ENCODE data around the gene ING3. TPM values are rescaled to one million over a fixed set of nuclear protein-coding genes. Genes with fewer than 3 reads are reported as not detected.

The ING3 gene
- total RNA-seq, 2 experiments from 2014 or later = 12.5 to 22.2 TPM

GRCh38 chr7:121015560-121015959 lies 65.0 kb downstream of the ING3 start:
- BruUV-seq (replicated peaks) = no TSS peak
- POLR2A ChIA-PET = interaction anchor here (0.9 kb wide), 1 partner anchor 117 kb away, joined by 3 read pairs; no protein-coding TSS in a partner anchor

GRCh38 chr7:121016966-121017365 lies 66.4 kb downstream of the ING3 start:
- no peaks in the 10 kb centered on the region for H3K9me3 ChIP-seq (ENCODE audit: low read length)
- POLR2A ChIA-PET = interaction anchor here (0.6 kb wide), 2 partner anchors 115 to 581 kb away, joined by 3 read pairs; no protein-coding TSS in a partner anchor
- no peak for TF ChIP-seq CTCF (conservative IDR thresholded peaks at IDR 0.05; ENCODE audit: low read length)
- TF ChIP-seq EZH2phosphoT487 (IDR thresholded peaks at IDR 0.05; ENCODE audit: borderline replicate concordance, low read depth, low read length) = no peak
- H3K9me2 ChIP-seq (ENCODE audit: insufficient read depth, low read length) = no peaks in the 10 kb centered on the region
- CTCF ChIA-PET (ENCODE audit: unreplicated experiment) = no interaction called here
- H3K27ac ChIP-seq (ENCODE audit: low read depth, low read length, poor library complexity, severe bottlenecking) = no peak overlapping the region
- no peaks in the 10 kb centered on the region for H3K79me2 ChIP-seq (ENCODE audit: insufficient read depth, low read depth, low read length)
- H4K20me1 ChIP-seq (ENCODE audit: insufficient read depth, low read length) = no peaks in the 10 kb centered on the region
- H3K4me3 ChIP-seq (ENCODE audit: low read depth, low read length, poor library complexity, severe bottlenecking) = no peak overlapping the region
- no peaks in the 10 kb centered on the region for H3K4me1 ChIP-seq (ENCODE audit: insufficient read depth, low read length, poor library complexity, severe bottlenecking)
- DNase-seq (ENCODE audit: low spot score) = no peak
- H2AFZ ChIP-seq (ENCODE audit: low read length) = no peak overlapping the region
- intact Hi-C loops (cut with micrococcal nuclease; ENCODE audit: unreplicated experiment) = no loop called here
- no peak overlapping the region for H3K4me2 ChIP-seq (ENCODE audit: low read length)
- no TSS peak for BruUV-seq (replicated peaks)
- no peaks in the 10 kb centered on the region for H3K36me3 ChIP-seq (ENCODE audit: insufficient read depth, low read length)

More at GRCh38 chr7:121015560-121015959, 65.0 kb downstream of the ING3 start:
- Histone ChIP-seq H2AFZ (ENCODE audit: low read length) (no peak overlapping the region), H3K4me1 (ENCODE audit: insufficient read depth, low read length, poor library complexity, severe bottlenecking) (no peaks in the 10 kb centered on the region), H3K79me2 (ENCODE audit: insufficient read depth, low read depth, low read length) (no peaks in the 10 kb centered on the region), H3K9me3 (ENCODE audit: low read length) (no peaks in the 10 kb centered on the region), H3K4me3 (ENCODE audit: low read depth, low read length, poor library complexity, severe bottlenecking) (no peak overlapping the region), H3K27ac (ENCODE audit: low read depth, low read length, poor library complexity, severe bottlenecking) (no peak overlapping the region), H3K9me2 (ENCODE audit: insufficient read depth, low read length) (no peaks in the 10 kb centered on the region), H3K4me2 (ENCODE audit: low read length) (no peak overlapping the region), H4K20me1 (ENCODE audit: insufficient read depth, low read length) (no peaks in the 10 kb centered on the region), H3K36me3 (ENCODE audit: insufficient read depth, low read length) (no peaks in the 10 kb centered on the region)
- no peak for DNase-seq (ENCODE audit: low spot score)
- no peak for TF ChIP-seq EZH2phosphoT487 (IDR thresholded peaks at IDR 0.05; ENCODE audit: borderline replicate concordance, low read depth, low read length)
- no peak for TF ChIP-seq CTCF (conservative IDR thresholded peaks at IDR 0.05; ENCODE audit: low read length)
- CTCF ChIA-PET (ENCODE audit: unreplicated experiment) = no interaction called here
- intact Hi-C loops (cut with micrococcal nuclease; ENCODE audit: unreplicated experiment) = no loop called here

- Histone ChIP-seq H3K79me2 (ENCODE audit: insufficient read depth, low read depth, low read length) (no peaks in the 10 kb centered on the region), H3K9me3 (ENCODE audit: low read length) (no peaks in the 10 kb centered on the region), H4K20me1 (ENCODE audit: insufficient read depth, low read length) (no peaks in the 10 kb centered on the region), H3K4me1 (ENCODE audit: insufficient read depth, low read length, poor library complexity, severe bottlenecking) (no peaks in the 10 kb centered on the region), H3K27ac (ENCODE audit: low read depth, low read length, poor library complexity, severe bottlenecking) (no peak overlapping the region), H2AFZ (ENCODE audit: low read length) (no peak overlapping the region), H3K36me3 (ENCODE audit: insufficient read depth, low read length) (no peaks in the 10 kb centered on the region), H3K4me3 (ENCODE audit: low read depth, low read length, poor library complexity, severe bottlenecking) (no peak overlapping the region), H3K4me2 (ENCODE audit: low read length) (no peak overlapping the region), H3K9me2 (ENCODE audit: insufficient read depth, low read length) (no peaks in the 10 kb centered on the region)
- no peak for DNase-seq (ENCODE audit: low spot score)
- intact Hi-C loops (cut with micrococcal nuclease; ENCODE audit: unreplicated experiment) = no loop called here
- TF ChIP-seq CTCF (conservative IDR thresholded peaks at IDR 0.05; ENCODE audit: low read length) = no peak
- no peak for TF ChIP-seq EZH2phosphoT487 (IDR thresholded peaks at IDR 0.05; ENCODE audit: borderline replicate concordance, low read depth, low read length)
- no TSS peak for BruUV-seq (replicated peaks)
- ChIA-PET POLR2A (interaction anchor here (0.6 to 0.7 kb wide), 2 partner anchors 116 to 620 kb away, joined by 3 to 4 read pairs; no protein-coding TSS in a partner anchor), CTCF (ENCODE audit: unreplicated experiment) (no interaction called here)
Observed at GRCh38 chr7:121017586-121017985, 67.0 kb downstream of the ING3 start.

Measured in OCI-LY7 (cell line).